GM12878 (cell line): Measurements from ENCODE around the gene IL1RL2. TPM values are rescaled to one million over a fixed set of nuclear protein-coding genes. Genes with fewer than 3 reads are reported as not detected.

Source experiments
- ATAC-seq: fragments of 200-7000 bp; cut with Tn5 transposase; 3 replicates; pipeline ENCODE4 v1.9.1; 2020; ENCODE audit warnings: mild to moderate bottlenecking, moderate library complexity
- BruUV-seq: library from RNA; stranded (reverse); fragments of 400-500 nt; replicated peaks from 2 replicates; lab custom pipeline; 2021; lab: Mats Ljungman, UMichigan
- CTCF ChIA-PET: fragments of 300-600 bp; sonication (Branson Sonifier 250); formaldehyde crosslinking; extraction: SDS; loops from one replicate; lab custom pipeline; 2021; ENCODE audit warnings: inconsistent platforms; lab: Yijun Ruan, JAX
- POLR2A ChIA-PET: fragments of 350-600 bp; formaldehyde crosslinking; extraction: SDS; loops from one replicate; lab custom pipeline; 2021; ENCODE audit warnings: inconsistent platforms; lab: Charles Lee
- RAD21 ChIA-PET: fragments of 300-600 bp; sonication (Branson Sonifier 250); formaldehyde crosslinking; loops from one replicate; lab custom pipeline; 2023; ENCODE audit warnings: antibody characterized with exemption; ENCODE audit not compliant: unreplicated experiment; lab: Charles Lee
- SMC1A ChIA-PET: fragments of 300-600 bp; sonication (Branson Sonifier 250); formaldehyde crosslinking; loops from one replicate; lab custom pipeline; 2023; ENCODE audit not compliant: unreplicated experiment, uncharacterized antibody; lab: Charles Lee
- DNase-seq: peaks from one replicate; pipeline ENCODE4 v3.0.0-alpha.2; 2011; ENCODE audit warnings: low read depth, low spot score
- FAIRE-seq: peaks from 3 replicates; lab custom pipeline; 2011; peaks lifted over from hg19 to GRCh38; lab: Jason Lieb, UNC
- H2AFZ ChIP-seq: 2 replicates; pipeline ENCODE4 v1.6.0; 2011; ENCODE audit warnings: low read depth, low read length, control low read depth; ENCODE audit not compliant: control insufficient read depth
- H3K27ac ChIP-seq: 2 replicates; pipeline ENCODE4 v1.5.1; 2011; ENCODE audit warnings: control low read depth; ENCODE audit not compliant: control insufficient read depth, insufficient read depth
- H3K27me3 ChIP-seq, 2 experiments: replicated peaks in 1 of 2; 2 replicates each; pipeline versions ENCODE4 v1.6.0 to v1.6.1; 2011; ENCODE audit warnings: low read length in 1 of 2; ENCODE audit not compliant: control insufficient read depth in 2 of 2, insufficient read depth in 2 of 2
- H3K36me3 ChIP-seq, 2 experiments: 2 replicates each; pipeline ENCODE4 v1.5.1; 2011; ENCODE audit warnings: low read length in 1 of 2; ENCODE audit not compliant: control insufficient read depth in 2 of 2, insufficient read depth in 2 of 2
- H3K4me1 ChIP-seq: 2 replicates; pipeline ENCODE4 v1.6.1; 2011; ENCODE audit warnings: mild to moderate bottlenecking, low read length, moderate library complexity, mixed read lengths; ENCODE audit not compliant: control insufficient read depth, insufficient read depth
- H3K4me2 ChIP-seq: 2 replicates; pipeline ENCODE4 v1.6.0; 2011; ENCODE audit warnings: control low read depth; ENCODE audit not compliant: control insufficient read depth, insufficient read depth
- H3K4me3 ChIP-seq: fragments of 200-600 bp; sonication (generic); 2 replicates; pipeline ENCODE4 v1.5.1; 2016
- H3K79me2 ChIP-seq: 2 replicates; pipeline ENCODE4 v1.6.0; 2011; ENCODE audit warnings: low read length; ENCODE audit not compliant: control insufficient read depth, insufficient read depth
- H3K9ac ChIP-seq: 2 replicates; pipeline ENCODE4 v1.8.0; 2011; ENCODE audit warnings: low read length, control low read depth, mixed read lengths; ENCODE audit not compliant: control insufficient read depth, insufficient read depth
- H3K9me3 ChIP-seq: replicated peaks from 3 replicates; pipeline ENCODE4 v1.5.1; 2011; ENCODE audit warnings: mild to moderate bottlenecking, low read length; ENCODE audit not compliant: control insufficient read depth, insufficient read depth
- H4K20me1 ChIP-seq: 2 replicates; pipeline ENCODE4 v1.6.0; 2011; ENCODE audit not compliant: control insufficient read depth, insufficient read depth
- BACH1 ChIP-seq: fragments of 450-650 bp; IDR thresholded peaks from 2 replicates; pipeline ENCODE4 v1.6.1; 2017; ENCODE audit warnings: mild to moderate bottlenecking, borderline replicate concordance
- CBFB ChIP-seq: IDR thresholded peaks from 2 replicates; pipeline ENCODE4 v1.6.1; 2016; ENCODE audit warnings: antibody characterized with exemption, low read depth
- CREM ChIP-seq: IDR thresholded peaks from 2 replicates; pipeline ENCODE4 v1.6.1; 2014; ENCODE audit warnings: antibody characterized with exemption, low read depth
- FOXM1 ChIP-seq: IDR thresholded peaks from 2 replicates; pipeline ENCODE4 v1.6.1; 2012; ENCODE audit warnings: low read depth, mild to moderate bottlenecking, inconsistent platforms, low read length, moderate library complexity
- MYC ChIP-seq: IDR thresholded peaks from 2 replicates; pipeline ENCODE4 v1.6.1; 2011; ENCODE audit warnings: mild to moderate bottlenecking, low read length, moderate library complexity, inconsistent platforms; ENCODE audit not compliant: insufficient read depth, insufficient replicate concordance, insufficient read length, severe bottlenecking
- NFXL1 ChIP-seq: fragments of 450-650 bp; IDR thresholded peaks from 2 replicates; pipeline ENCODE4 v1.6.1; 2017; ENCODE audit warnings: antibody characterized with exemption, mild to moderate bottlenecking, borderline replicate concordance
- NR2C2 ChIP-seq: IDR thresholded peaks from 2 replicates; pipeline ENCODE4 v1.6.1; 2011; ENCODE audit warnings: borderline replicate concordance, low read depth; ENCODE audit not compliant: control insufficient read depth, insufficient read length
- SUZ12 ChIP-seq: fragments of 200-600 bp; sonication (generic); IDR thresholded peaks from one replicate; pipeline ENCODE4 v1.6.1; 2018; ENCODE audit warnings: antibody characterized with exemption, mild to moderate bottlenecking; ENCODE audit not compliant: unreplicated experiment
- TAF1 ChIP-seq: IDR thresholded peaks from 2 replicates; pipeline ENCODE4 v1.6.1; 2011; ENCODE audit warnings: mild to moderate bottlenecking, low read depth, low read length, borderline replicate concordance
- TCF7 ChIP-seq: IDR thresholded peaks from 2 replicates; pipeline ENCODE4 v1.6.1; 2014; ENCODE audit warnings: antibody characterized with exemption, borderline replicate concordance
- ZNF217 ChIP-seq: fragments of 450-650 bp; IDR thresholded peaks from 2 replicates; pipeline ENCODE4 v1.6.1; 2017; ENCODE audit warnings: antibody characterized with exemption, mild to moderate bottlenecking
- WGBS: methylation state at CpG from one replicate; pipeline ENCODE4 v1.1.6; 2016; ENCODE audit warnings: low lambda C conversion rate; ENCODE audit not compliant: insufficient replicate concordance, insufficient coverage; ENCODE audit errors: missing lambda C conversion rate; 5-methylcytosine and 5-hydroxymethylcytosine counted together
- in situ Hi-C: fragments of 300-500 bp; cut with MboI; formaldehyde crosslinking; loops from 9 replicates; pipeline ENCODE4 v1.14.3; 2018; ENCODE audit warnings: mixed read lengths
- intact Hi-C: fragments of 100-400 bp; cut with micrococcal nuclease; formaldehyde crosslinking; loops from one replicate; pipeline ENCODE4 v1.14.2; 2022; ENCODE audit not compliant: unreplicated experiment
- polyA plus RNA-seq, 11 experiments: library from polyadenylated mRNA; depleted of rRNA in 4 of 11; unstranded in 6 of 11; stranded (reverse) in 5 of 11; fragments of >200 nt; fragmentation: Nextera tagmentation in 4 of 11; fragmentation: Illumina TruSeq in 1 of 11; extraction: Ambion mirVana in 4 of 11; extraction: Trizol in 1 of 11; gene quantifications; 1 replicate in 1 of 11; 2 replicates in 10 of 11; pipeline versions ENCODE4 v1.2.1 to v1.2.3, GENCODE V29; 2011 to 2016; ENCODE audit warnings: inconsistent platforms in 2 of 11, missing spikeins in 2 of 11, low read depth in 1 of 11
- total RNA-seq, 4 experiments: library from RNA; depleted of rRNA in 3 of 4; stranded (reverse); fragments of >200 nt in 3 of 4; fragmentation: Illumina TruSeq in 1 of 4; extraction: Trizol in 1 of 4; gene quantifications; 2 replicates each; pipeline versions ENCODE4 v1.2.1 to v1.2.3, GENCODE V29; 2013 to 2021
- TF ChIP-seq, protein P1 (sequence below): fragments of 450-650 bp; IDR thresholded peaks from 2 replicates; pipeline ENCODE4 v1.6.1; 2018; ENCODE audit warnings: borderline replicate concordance, mild to moderate bottlenecking; ENCODE audit not compliant: partially characterized antibody
- TF ChIP-seq, protein P2 (sequence below): fragments of 450-650 bp; IDR thresholded peaks from 2 replicates; pipeline ENCODE4 v1.6.1; 2016; ENCODE audit warnings: mild to moderate bottlenecking

IL1RL2 gene
- total and polyA plus RNA-seq, 10 of the 15 experiments (the other 5 are each of a cell fraction or from before 2014, with no cell fraction given): not detected

- POLR2A ChIA-PET: no interaction called here
Measured at GRCh38 chr2:102286041-102286440, 99.2 kb downstream of the IL1RL2 start.

DNA sequence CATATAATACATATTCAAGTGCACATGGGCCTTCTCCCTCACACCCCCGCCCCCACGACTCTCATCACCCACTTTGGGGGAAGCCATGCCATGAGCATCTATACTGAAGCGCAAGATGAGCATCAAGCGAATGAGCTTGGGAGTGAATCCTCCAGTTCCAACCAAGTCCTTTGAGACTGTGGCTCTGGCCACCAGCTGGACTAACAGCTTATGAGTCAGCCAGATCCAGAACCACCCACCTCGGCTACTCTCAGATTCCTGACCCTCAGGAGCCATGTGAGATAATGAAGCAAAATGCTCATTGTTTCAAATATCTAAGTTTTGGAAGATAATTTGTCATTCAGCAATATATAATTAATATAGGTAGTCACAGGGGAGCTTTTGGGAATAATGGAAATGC, 102.3 kb downstream of the IL1RL2 start:
- Histone ChIP-seq H4K20me1 (no peaks in the 10 kb centered on the region), H3K4me2 (no peak overlapping the region), H3K4me1 (no peaks in the 10 kb centered on the region), H3K9me3 (no peaks in the 10 kb centered on the region), H3K4me3 (no peak overlapping the region), H2AFZ (no peak overlapping the region), H3K27me3 (no peaks in the 10 kb centered on the region; a peak in 1 of 4 replicates), H3K9ac (no peak overlapping the region), H3K36me3 (no peaks in the 10 kb centered on the region), H3K27ac (no peak overlapping the region), H3K79me2 (no peaks in the 10 kb centered on the region)
- WGBS: 38% methylated on average over 5 of the region's 5 CpGs
- no peak for FAIRE-seq
- TF ChIP-seq, protein P1, sequence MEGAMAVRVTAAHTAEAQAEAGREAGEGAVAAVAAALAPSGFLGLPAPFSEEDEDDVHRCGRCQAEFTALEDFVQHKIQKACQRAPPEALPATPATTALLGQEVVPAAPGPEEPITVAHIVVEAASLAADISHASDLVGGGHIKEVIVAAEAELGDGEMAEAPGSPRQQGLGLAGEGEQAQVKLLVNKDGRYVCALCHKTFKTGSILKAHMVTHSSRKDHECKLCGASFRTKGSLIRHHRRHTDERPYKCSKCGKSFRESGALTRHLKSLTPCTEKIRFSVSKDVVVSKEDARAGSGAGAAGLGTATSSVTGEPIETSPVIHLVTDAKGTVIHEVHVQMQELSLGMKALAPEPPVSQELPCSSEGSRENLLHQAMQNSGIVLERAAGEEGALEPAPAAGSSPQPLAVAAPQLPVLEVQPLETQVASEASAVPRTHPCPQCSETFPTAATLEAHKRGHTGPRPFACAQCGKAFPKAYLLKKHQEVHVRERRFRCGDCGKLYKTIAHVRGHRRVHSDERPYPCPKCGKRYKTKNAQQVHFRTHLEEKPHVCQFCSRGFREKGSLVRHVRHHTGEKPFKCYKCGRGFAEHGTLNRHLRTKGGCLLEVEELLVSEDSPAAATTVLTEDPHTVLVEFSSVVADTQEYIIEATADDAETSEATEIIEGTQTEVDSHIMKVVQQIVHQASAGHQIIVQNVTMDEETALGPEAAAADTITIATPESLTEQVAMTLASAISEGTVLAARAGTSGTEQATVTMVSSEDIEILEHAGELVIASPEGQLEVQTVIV: no peak
- TF ChIP-seq MYC (no peak), NR2C2 (no peak), TAF1 (no peak), CREM (no peak), NFXL1 (no peak), BACH1 (no peak), TCF7 (no peak)
- TF ChIP-seq, protein P2, sequence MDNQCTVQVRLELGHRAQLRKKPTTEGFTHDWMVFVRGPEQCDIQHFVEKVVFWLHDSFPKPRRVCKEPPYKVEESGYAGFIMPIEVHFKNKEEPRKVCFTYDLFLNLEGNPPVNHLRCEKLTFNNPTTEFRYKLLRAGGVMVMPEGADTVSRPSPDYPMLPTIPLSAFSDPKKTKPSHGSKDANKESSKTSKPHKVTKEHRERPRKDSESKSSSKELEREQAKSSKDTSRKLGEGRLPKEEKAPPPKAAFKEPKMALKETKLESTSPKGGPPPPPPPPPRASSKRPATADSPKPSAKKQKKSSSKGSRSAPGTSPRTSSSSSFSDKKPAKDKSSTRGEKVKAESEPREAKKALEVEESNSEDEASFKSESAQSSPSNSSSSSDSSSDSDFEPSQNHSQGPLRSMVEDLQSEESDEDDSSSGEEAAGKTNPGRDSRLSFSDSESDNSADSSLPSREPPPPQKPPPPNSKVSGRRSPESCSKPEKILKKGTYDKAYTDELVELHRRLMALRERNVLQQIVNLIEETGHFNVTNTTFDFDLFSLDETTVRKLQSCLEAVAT: no peak
- ChIA-PET SMC1A (interaction anchor here (0.6 to 1.6 kb wide), 3 partner anchors 49 to 130 kb away, joined by 3 read pairs; no protein-coding TSS in a partner anchor), CTCF (no interaction called here), RAD21 (no interaction called here), POLR2A (no interaction called here)
- ATAC-seq: no peak
- intact Hi-C loops: no loop called here
- no TSS peak for BruUV-seq
- no peak for DNase-seq
- in situ Hi-C loops: no loop called here

More at GRCh38 chr2:102286041-102286440, 99.2 kb downstream of the IL1RL2 start:
- no peak overlapping the region for H3K27ac ChIP-seq
- TF ChIP-seq SUZ12 (no peak), ZNF217 (no peak), CBFB (no peak), FOXM1 (no peak)
- TF ChIP-seq, all 136 proteins: peak for 0
- Histone ChIP-seq H3K79me2 (no peaks in the 10 kb centered on the region), H3K9me3 (no peaks in the 10 kb centered on the region), H3K4me2 (no peak overlapping the region), H3K9ac (no peak overlapping the region), H2AFZ (no peak overlapping the region), H3K4me1 (no peaks in the 10 kb centered on the region), H3K36me3 (no peaks in the 10 kb centered on the region), H4K20me1 (no peaks in the 10 kb centered on the region), H3K27me3 (no peaks in the 10 kb centered on the region; a peak in 1 of 4 replicates), H3K4me3 (no peak overlapping the region)
- 6% methylated on average over 3 of the region's 3 CpGs for WGBS
- intact Hi-C loops: no loop called here
- CTCF ChIA-PET: interaction anchor here (0.6 to 2.9 kb wide), 7 partner anchors 9 to 280 kb away, joined by 3 to 10 read pairs (median 3); no protein-coding TSS in a partner anchor
- ATAC-seq (no peak), FAIRE-seq (no peak), DNase-seq (no peak)
- BruUV-seq: no TSS peak
- in situ Hi-C loops: no loop called here
- SMC1A ChIA-PET: interaction anchor here (0.8 to 1.5 kb wide), 3 partner anchors 9 to 20 kb away, joined by 3 to 7 read pairs (median 3); no protein-coding TSS in a partner anchor
- RAD21 ChIA-PET: interaction anchor here (0.6 to 1.3 kb wide), 3 partner anchors 16 to 45 kb away, joined by 3 to 5 read pairs (median 4); no protein-coding TSS in a partner anchor
